HG03095 (cell line): ENCODE measurements around the gene MORN2.
A peak's percentile ranks its signal among the peaks of the same experiment; 100 is the strongest.

Source experiments
- ATAC-seq: cut with Tn5 transposase; IDR thresholded peaks from one replicate; pipeline ENCODE4 v1.9.1; 2021; ENCODE audit warnings: moderate library complexity; ENCODE audit not compliant: unreplicated experiment

Gene MORN2

GRCh38 chr2:38875576-38876367 lies at the start of gene MORN2, which contains the start of gene DHX57:
Gene MORN2, plus strand, starts transcription at chr2:38875976.
Gene DHX57, minus strand, starts transcription at chr2:38875934. Its CDS starts 7,529 bp downstream, at chr2:38868405.
- peak; percentile 100 for ATAC-seq

DNA sequence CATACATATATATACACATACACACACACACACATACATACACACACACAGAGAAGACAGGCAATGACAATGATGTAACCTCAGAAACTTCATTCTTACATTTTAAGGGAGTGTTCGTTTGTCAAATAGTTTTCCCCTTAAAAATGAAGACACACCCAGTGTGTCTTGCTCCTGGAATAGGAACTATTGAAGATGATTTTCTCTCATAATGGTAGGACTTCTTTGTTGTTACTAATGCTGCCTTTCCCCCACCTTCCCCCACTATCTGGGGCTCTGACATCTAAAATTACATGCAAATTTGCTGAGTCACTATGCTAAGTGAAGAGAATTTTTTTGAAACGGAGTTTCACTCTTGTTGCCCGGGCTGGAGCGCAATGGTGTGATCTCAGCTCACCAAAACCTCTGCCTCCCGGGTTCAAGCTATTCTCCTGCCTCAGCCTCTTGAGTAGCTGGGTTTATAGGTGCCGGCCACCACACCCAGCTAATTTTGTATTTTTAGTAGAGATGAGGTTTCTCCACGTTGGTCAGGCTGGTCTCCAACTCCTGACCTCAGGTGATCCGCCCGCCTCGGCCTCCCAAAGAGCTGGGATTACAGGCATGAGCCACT lies 48.1 kb upstream of the MORN2 start:
- ATAC-seq = peak; percentile 57

- no peak for ATAC-seq
Observed at GRCh38 chr2:38828460-38828859, 47.3 kb upstream of the MORN2 start.

DNA sequence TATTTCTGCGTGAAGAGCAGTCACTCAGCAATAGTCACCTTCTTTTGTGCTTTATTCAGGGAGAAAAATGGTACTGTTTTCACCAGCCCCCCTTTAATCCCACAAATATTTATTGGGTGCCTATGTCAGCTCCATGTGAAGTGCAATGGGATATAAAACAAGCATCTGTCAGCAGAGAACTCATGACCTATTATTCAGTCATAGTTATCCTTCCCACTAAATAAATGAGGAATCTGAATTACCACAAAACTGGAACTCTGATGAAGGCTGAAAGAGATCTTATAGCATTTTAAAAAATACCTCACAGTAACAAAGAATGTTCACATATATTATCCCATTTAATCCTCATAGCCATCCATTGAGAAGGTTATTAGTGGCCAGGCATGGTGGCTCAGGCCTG lies 45.8 kb upstream of the MORN2 start:
- ATAC-seq = no peak

GRCh38 chr2:38830526-38831159 lies 45.1 kb upstream of the MORN2 start:
- ATAC-seq = no peak

- no peak for ATAC-seq
Observed at GRCh38 chr2:38835015-38835601, 40.7 kb upstream of the MORN2 start.

GRCh38 chr2:38835990-38836389 lies 39.8 kb upstream of the MORN2 start:
- ATAC-seq = peak; percentile 94

DNA sequence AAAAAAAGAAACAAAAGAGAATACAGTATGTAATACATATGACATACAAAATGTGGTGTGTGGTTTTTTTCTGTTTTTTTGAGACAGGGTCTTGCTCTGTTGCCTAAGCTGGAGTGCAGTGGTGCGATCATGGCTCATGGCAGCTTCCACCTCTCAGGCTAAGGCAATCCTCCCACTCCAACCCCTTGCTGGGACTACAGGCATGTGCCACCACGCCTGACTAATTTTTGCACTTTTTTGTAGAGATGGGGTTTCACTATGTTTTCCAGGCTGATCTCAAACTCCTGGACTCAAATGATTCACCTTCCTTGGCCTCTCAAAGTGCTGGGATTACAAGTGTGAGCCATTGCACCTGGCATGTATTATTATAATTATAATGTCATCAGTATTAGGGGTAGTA lies 39.0 kb upstream of the MORN2 start:
- peak; percentile 14 for ATAC-seq

GRCh38 chr2:38850045-38850444 lies 25.7 kb upstream of the MORN2 start:
- peak; percentile 96 for ATAC-seq

GRCh38 chr2:38856165-38856564 lies 19.6 kb upstream of the MORN2 start:
- no peak for ATAC-seq

DNA sequence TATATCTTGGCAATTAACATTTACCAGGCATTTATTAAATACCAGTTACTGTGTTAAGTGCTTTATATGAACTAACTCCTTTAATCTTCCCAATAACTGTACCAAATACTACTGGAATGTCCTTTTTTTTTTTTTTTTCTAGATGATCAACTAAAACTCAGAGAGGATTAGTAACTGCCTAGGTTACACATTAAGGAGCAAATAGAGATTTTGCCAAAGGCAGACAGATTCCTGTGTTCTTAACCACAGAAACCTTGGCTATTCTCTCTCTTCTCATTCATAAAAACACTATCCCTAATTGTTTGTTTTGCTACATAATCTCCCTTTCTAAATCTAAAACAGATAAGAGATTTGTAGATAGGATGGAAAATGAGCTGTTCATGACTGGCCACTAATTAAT lies 13.3 kb upstream of the MORN2 start:
- ATAC-seq = no peak

GRCh38 chr2:38863061-38863695 lies 12.6 kb upstream of the MORN2 start:
- ATAC-seq = no peak

DNA sequence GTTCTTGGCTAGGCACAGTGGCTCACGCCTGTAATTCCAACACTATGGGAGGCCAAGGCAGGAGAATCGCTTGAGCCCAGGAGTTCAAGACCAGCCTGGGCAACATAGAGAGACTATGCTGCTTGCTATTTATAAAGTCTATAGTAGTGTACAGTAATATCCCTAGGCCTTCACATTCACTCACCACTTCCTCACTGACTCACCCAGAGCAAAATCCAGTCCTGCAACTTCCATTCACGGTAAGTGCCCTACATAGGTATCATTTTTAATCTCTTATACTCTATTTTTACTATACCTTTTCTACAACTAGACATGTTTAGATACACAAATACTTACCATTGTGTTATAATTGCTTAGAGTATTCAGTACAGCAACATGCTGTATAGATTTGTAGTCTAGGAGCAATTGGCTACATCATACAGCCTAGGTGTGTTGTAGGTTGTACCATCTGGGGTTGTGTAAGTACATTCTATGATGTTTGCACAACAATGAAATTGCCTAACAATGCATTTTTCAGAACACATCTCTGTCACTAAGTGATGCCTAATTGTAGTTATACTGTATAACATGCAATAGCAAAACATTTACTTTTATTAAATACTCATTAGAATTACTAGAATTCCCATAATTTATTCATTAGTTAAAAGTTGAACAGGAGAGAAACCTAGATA lies 8.9 kb upstream of the MORN2 start:
- no peak for ATAC-seq

DNA sequence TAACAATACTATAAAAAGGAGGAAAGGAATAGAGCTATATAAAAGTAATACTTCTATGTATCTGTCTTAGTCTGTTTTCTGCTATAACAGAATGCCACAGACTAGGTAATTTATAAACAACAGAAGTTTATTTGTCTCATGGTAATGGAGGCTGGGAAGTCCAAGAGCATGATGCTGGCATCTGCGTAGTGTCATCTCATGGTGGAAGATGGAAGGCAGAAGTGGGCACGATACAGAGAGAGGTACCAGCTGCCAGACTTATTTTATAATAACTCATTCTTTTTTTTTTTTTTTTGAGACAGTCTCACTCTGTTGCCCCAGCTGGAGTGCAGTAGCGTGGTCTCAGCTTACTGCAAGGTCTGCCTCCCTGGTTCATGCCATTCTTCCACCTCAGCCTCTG lies 4.3 kb upstream of the MORN2 start:
- no peak for ATAC-seq

- ATAC-seq = no peak
Observed at GRCh38 chr2:38873763-38874162, 2.0 kb upstream of the MORN2 start.

GRCh38 chr2:38875227-38875575 lies 575 bp upstream of the MORN2 start:
- no peak for ATAC-seq

DNA sequence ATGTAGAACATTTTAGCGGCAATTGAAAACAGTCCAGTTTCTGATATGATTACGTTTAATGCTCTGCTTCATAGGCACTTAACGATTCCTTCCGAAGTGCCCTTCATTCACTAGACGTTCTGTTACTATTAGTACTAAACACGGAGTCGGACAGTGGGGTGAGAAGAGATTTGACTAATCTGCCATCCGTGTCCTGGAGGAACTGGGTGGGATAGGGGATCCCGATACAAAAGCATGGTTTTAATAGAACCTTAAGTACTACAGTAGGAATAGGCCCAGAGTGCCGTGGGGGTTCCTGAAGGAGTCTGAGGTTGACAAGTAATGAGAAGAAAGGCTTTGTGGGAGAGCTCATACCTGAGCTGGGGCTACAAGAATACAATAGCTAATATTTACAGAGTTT lies 631 bp downstream of the MORN2 start:
- ATAC-seq = no peak

GRCh38 chr2:38886063-38886462 lies 10.3 kb downstream of the MORN2 start:
- no peak for ATAC-seq

DNA sequence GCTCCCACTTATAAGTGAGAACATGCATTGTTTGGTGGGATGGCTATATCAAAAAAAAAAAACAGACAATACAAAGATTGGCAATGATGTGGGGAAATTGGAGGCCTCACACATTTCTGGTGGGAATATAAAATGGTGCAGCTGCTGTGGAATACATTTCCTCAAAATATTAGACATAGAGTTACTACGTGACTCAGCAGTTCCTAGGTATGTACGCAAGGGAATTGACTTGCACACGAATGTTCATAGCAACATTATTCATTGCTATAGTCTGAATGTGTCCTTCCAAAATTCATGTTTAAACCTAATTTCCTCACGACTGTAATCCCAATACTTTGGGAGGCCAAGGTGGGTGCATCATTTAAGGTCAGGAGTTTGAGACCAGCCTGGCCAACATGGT lies 11.6 kb downstream of the MORN2 start:
- ATAC-seq = no peak

GRCh38 chr2:38887902-38888554 lies 12.3 kb downstream of the MORN2 start:
- no peak for ATAC-seq
